Measurements from ENCODE around the gene FFAR3.

Gene FFAR3

DNA sequence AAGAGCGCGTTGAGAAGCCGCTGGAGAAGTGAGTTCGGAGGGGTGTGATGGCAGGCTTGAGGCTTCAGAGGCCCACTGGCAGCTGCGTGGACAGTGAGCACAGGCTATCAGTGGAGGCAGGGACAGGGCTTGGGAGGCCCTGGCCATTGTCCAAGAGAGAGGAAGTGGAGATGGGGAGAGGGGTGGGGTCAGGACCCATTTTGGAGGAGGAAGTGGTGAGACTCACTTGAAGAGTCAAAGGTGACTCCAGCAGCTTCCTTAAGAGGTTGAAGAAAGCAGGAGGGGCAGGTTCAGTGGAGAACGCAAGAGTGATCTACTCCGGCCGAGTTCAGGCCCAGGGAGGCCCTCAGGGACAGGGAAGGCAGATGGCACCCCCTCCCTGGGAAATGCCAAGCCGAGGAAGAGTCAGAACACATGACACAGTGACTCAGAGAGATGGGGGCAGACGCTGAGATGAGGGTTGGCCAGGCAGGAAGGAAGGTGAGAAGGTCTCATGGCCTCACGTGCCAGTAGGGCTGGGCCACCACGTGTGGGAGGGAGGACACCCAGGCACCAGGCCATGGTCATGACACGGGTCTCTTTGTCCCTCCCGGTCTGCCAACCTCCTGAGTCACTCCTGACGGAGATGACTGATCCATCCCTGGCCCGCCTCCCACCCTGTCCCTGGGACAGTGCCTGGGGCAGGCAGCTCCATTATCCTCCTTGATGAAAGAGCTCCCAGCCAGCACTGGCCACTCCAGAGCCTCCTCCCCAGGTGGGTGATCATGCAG is 39.4 kb upstream of the FFAR3 start:
- no peak for DNase-seq (ENCODE audit: low spot score in 2 of 2)
- peaks cover 6% of the 10 kb centered on the region for H3K9me3 Mint-ChIP-seq
- H3K4me3 Mint-ChIP-seq: no peak overlapping the region
- no peaks in the 10 kb centered on the region for H3K36me3 Mint-ChIP-seq (ENCODE audit: insufficient read depth)
- H3K27ac Mint-ChIP-seq (ENCODE audit: low read depth): no peak overlapping the region
- peak; percentile 14 for ATAC-seq (replicated peaks; ENCODE audit: extremely low read depth, poor library complexity, severe bottlenecking)
- H3K4me1 Mint-ChIP-seq: peaks cover 7% of the 10 kb centered on the region
- peaks cover 21% of the 10 kb centered on the region for H3K27me3 Mint-ChIP-seq

DNA sequence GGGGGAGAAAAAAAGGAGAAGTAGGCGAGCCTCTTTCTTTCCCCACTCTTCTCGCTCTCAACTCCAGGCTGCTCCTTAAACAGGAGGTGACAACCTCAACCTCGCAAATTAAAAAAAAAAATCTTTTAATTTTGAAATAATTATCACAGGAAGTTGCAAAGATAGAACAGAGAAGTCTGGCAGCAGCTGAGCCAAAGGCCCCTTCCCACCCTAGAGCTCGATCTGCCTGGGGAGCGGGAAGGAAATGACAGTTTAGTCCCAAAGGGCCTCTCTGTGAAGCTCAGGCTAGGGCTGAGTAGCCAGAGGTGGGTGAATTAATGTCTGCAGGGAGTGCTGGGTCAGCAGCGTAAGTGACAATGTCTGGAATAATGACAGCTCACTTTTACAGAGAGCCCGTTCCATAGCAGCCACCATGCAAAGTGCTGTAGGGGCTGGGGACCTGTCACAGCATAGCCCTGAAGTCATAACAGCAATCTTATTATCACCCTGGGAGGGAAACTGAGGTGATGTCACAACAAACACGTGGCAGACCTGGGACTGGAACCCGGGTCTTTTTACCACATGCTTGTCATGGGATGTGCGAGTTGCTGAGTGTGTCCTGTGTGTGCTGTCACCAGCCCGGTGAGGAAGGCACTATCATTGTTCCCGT is 38.1 kb upstream of the FFAR3 start:
- DNase-seq (ENCODE audit: low spot score in 2 of 2) (no peak), ATAC-seq (replicated peaks; ENCODE audit: extremely low read depth, poor library complexity, severe bottlenecking) (no peak)
- peaks cover 6% of the 10 kb centered on the region for H3K9me3 Mint-ChIP-seq
- H3K4me1 Mint-ChIP-seq: peaks cover 7% of the 10 kb centered on the region
- H3K4me3 Mint-ChIP-seq: no peak overlapping the region
- H3K36me3 Mint-ChIP-seq (ENCODE audit: insufficient read depth): peaks cover 2% of the 10 kb centered on the region
- H3K27me3 Mint-ChIP-seq: peaks cover 11% of the 10 kb centered on the region
- H3K27ac Mint-ChIP-seq (ENCODE audit: low read depth): no peak overlapping the region

DNA sequence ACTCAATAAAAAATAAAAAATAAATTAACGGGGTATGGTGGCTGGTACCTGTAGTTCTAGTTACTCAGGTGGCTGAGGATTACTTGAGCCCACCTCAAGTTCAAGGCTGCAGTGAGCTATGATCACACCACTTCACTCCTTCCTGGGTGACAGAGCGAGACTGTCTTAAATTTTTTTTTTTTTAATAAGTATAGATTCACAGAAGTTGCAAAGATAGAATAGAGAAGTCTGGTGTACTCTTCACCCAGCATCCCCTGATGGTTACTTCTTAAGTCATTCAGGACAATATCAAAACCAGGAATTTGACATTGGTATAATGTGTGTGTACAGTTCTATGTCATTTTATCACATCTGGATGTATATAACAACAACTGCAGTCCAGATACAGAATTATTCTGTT is 37.0 kb upstream of the FFAR3 start:
- H3K4me3 Mint-ChIP-seq: no peak overlapping the region
- ATAC-seq (replicated peaks; ENCODE audit: extremely low read depth, poor library complexity, severe bottlenecking) (no peak), DNase-seq (ENCODE audit: low spot score in 2 of 2) (no peak)
- H3K36me3 Mint-ChIP-seq (ENCODE audit: insufficient read depth): peaks cover 2% of the 10 kb centered on the region
- H3K27ac Mint-ChIP-seq (ENCODE audit: low read depth): no peak overlapping the region
- H3K9me3 Mint-ChIP-seq: peaks cover 6% of the 10 kb centered on the region
- H3K27me3 Mint-ChIP-seq: peaks cover 11% of the 10 kb centered on the region
- peaks cover 7% of the 10 kb centered on the region for H3K4me1 Mint-ChIP-seq

DNA sequence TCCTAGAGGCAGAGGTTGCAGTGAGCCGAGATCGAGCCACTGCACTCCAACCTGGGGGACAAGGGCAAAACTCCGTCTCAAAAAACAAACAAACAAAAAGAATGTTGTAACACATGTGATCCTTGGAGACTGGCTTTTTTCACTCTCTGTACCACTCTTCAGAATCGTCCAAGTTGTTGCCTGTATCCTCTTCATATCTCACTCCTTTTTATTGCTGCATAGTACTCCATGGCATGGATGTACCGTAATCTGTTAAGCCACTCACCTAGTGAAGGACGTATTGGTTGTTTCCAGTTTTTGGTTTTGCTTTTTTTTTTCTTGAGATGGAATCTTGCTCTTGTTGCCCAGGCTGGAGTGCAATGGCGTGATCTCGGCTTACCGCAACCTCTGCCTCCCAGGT is 36.2 kb upstream of the FFAR3 start:
- ATAC-seq (replicated peaks; ENCODE audit: extremely low read depth, poor library complexity, severe bottlenecking) (no peak), DNase-seq (ENCODE audit: low spot score in 2 of 2) (no peak)
- H3K27me3 Mint-ChIP-seq: peaks cover 11% of the 10 kb centered on the region
- H3K27ac Mint-ChIP-seq (ENCODE audit: low read depth): no peak overlapping the region
- H3K4me1 Mint-ChIP-seq: peaks cover 7% of the 10 kb centered on the region
- H3K36me3 Mint-ChIP-seq (ENCODE audit: insufficient read depth): peaks cover 2% of the 10 kb centered on the region
- H3K4me3 Mint-ChIP-seq: no peak overlapping the region
- peaks cover 6% of the 10 kb centered on the region for H3K9me3 Mint-ChIP-seq

DNA sequence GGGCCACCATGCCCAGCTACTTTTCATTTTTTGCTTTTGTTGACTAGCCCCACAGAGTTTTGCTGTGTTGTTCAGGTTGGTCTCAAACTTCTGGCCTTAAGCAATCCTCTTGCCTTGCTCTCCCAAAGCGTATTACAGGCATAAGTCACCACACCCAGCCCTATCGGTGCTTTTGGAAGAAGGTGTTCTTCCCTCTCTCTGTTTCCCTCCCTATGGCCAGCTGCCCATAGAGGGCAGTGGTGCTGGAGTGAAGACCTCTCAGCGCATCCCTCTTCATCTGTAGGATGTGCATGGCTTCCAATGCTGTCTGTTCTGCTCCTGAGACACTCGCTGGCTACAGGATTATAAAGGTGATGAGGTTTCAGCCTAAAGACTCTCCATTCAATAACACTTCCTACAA is 30.6 kb upstream of the FFAR3 start:
- H3K4me1 Mint-ChIP-seq: no peaks in the 10 kb centered on the region
- ATAC-seq (replicated peaks; ENCODE audit: extremely low read depth, poor library complexity, severe bottlenecking) (no peak), DNase-seq (ENCODE audit: low spot score in 2 of 2) (no peak)
- H3K9me3 Mint-ChIP-seq: no peaks in the 10 kb centered on the region
- peaks cover 28% of the 10 kb centered on the region for H3K27me3 Mint-ChIP-seq
- peaks cover 2% of the 10 kb centered on the region for H3K36me3 Mint-ChIP-seq (ENCODE audit: insufficient read depth)
- H3K27ac Mint-ChIP-seq (ENCODE audit: low read depth): no peak overlapping the region
- no peak overlapping the region for H3K4me3 Mint-ChIP-seq

DNA sequence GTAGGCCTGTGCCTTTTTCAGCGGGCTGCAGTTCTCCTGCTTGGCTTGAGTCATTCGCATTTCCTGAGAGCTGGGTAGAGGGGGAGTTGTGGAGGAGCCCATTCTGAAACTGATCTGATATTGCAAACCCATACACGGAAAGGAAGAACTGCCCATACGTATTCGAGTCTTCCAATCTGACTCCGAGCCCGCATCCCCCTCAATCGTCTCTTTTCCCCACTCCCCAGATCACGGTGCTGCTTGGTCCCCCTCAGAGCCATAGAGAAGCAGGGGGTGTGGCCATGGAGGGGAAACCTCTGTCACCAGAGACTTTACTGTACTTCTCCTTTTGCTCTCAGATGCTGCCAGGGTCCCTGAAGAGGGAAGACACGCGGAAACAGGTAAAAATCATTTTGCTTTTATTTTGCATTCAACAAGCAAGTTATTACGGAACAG is 29.4 kb upstream of the FFAR3 start, which contains the start of gene CD22:
CD22 (plus strand) TSS at position 337 of the 435 bp plus-strand sequence. CDS start 2,854 bp downstream, outside the sequence.
- no peak for ATAC-seq (replicated peaks; ENCODE audit: extremely low read depth, poor library complexity, severe bottlenecking)
- H3K4me1 Mint-ChIP-seq: no peaks in the 10 kb centered on the region
- peaks cover 40% of the 10 kb centered on the region for H3K27me3 Mint-ChIP-seq
- H3K36me3 Mint-ChIP-seq (ENCODE audit: insufficient read depth): peaks cover 2% of the 10 kb centered on the region
- no peaks in the 10 kb centered on the region for H3K9me3 Mint-ChIP-seq
- no peak within 1 kb of the TSS for H3K27ac Mint-ChIP-seq (ENCODE audit: low read depth)
- no peak within 1 kb of the TSS for H3K4me3 Mint-ChIP-seq
- DNase-seq (ENCODE audit: low spot score in 2 of 2): no peak

DNA sequence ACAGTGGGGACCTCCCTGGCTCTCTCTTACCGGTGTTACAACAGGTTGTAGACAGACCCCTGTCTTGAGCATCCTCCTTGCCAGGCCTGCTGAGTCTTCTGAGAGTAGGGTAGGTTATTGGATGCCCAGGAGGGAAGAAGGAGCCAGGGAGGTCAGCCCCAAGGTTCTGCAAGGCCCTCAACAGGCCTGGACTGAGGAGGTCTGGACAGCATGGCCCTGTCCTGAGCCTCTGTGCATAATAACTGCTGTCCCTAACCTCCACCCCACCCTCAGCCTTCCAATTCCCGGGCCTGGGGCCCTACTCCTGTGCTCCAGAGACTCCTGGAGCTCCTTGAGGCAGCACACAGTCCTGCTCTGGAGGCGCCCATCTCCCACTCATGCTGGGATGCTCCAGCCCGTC is 28.9 kb upstream of the FFAR3 start:
- H3K27me3 Mint-ChIP-seq: peaks cover 45% of the 10 kb centered on the region

DNA sequence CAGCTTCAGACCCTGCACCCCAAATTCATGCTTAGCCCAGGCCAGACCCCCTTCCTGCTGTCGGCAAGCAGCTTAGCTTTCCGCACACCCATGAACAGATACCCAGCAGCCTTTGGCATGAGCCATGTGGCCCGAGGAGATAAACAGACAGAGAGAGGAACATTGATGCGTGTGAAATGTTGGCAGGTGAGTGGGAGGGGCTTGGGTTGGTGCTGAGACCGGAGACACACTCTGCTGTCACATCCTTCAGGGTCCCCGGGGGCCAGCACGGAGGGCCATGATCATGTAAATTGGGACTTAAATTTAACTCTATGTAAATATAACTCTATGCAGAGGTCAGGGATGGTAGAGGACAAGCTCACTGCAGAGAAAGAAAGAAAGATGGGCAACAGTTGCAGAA is 27.8 kb upstream of the FFAR3 start:
- DNase-seq (ENCODE audit: low spot score in 2 of 2) (no peak), ATAC-seq (replicated peaks; ENCODE audit: extremely low read depth, poor library complexity, severe bottlenecking) (no peak)
- Mint-ChIP-seq H3K4me1 (no peaks in the 10 kb centered on the region), H3K9me3 (no peaks in the 10 kb centered on the region), H3K4me3 (no peak overlapping the region), H3K27me3 (peaks cover 56% of the 10 kb centered on the region), H3K27ac (ENCODE audit: low read depth) (no peak overlapping the region), H3K36me3 (ENCODE audit: insufficient read depth) (no peaks in the 10 kb centered on the region)

More for the DNA sequence above, 28.9 kb upstream of the FFAR3 start:
- DNase-seq (ENCODE audit: low spot score in 2 of 2): no peak
- no peak for ATAC-seq (replicated peaks; ENCODE audit: extremely low read depth, poor library complexity, severe bottlenecking)
- H3K27ac Mint-ChIP-seq (ENCODE audit: low read depth): no peak overlapping the region
- H3K4me1 Mint-ChIP-seq: no peaks in the 10 kb centered on the region
- no peak overlapping the region for H3K4me3 Mint-ChIP-seq
- no peaks in the 10 kb centered on the region for H3K9me3 Mint-ChIP-seq
- H3K36me3 Mint-ChIP-seq (ENCODE audit: insufficient read depth): peaks cover 2% of the 10 kb centered on the region

DNA sequence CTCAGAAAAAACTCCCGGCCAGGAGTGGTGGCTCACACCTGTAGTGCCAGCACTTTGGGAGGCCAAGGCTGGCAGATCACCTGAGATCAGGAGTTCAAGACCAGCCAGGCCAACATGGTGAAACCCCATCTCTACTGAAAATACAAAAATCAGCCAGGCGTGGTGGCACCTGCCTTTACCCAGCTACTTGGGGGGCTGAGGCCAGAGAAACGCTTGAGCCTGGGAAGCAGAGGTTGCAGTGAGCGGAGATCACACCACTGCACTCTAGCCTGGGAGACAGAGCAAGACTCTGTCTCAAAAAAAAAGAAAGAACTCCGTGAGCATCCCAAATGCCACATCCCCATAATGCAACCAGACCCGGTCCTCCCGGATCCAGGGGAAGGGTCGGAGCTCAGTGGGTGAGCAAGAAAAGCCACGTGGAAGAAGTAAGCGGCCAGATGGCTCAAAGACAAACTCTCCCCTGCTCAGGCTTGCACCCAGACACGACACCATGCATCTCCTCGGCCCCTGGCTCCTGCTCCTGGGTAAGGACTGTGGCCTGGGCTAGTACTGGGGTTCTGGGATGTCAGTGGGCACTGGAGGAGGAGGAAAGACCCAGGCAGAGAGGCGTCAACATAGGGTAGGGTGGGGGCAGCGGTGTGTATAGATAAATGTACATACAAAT is 26.6 kb upstream of the FFAR3 start:
- no peaks in the 10 kb centered on the region for H3K4me1 Mint-ChIP-seq
- no peak overlapping the region for H3K27ac Mint-ChIP-seq (ENCODE audit: low read depth)
- DNase-seq (ENCODE audit: low spot score in 2 of 2) (no peak), ATAC-seq (replicated peaks; ENCODE audit: extremely low read depth, poor library complexity, severe bottlenecking) (no peak)
- no peaks in the 10 kb centered on the region for H3K36me3 Mint-ChIP-seq (ENCODE audit: insufficient read depth)
- H3K9me3 Mint-ChIP-seq: no peaks in the 10 kb centered on the region
- H3K27me3 Mint-ChIP-seq: peaks cover 63% of the 10 kb centered on the region
- no peak overlapping the region for H3K4me3 Mint-ChIP-seq

DNA sequence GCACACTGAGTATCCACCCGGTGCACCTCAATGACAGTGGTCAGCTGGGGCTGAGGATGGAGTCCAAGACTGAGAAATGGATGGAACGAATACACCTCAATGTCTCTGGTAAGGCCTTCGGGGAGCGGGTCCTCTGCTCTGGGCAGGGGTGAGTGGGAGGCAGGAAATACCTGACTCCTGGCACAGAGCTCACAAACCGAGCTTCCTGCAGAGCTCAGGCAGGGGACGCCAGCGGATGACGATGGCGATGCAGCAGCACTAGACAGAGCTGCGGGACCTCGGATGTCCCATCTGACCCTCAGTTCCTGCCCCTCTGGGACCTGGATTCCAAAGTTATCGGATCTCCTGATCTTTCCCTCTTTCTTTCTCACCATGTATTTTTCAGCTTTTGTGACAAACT is 25.4 kb upstream of the FFAR3 start:
- Mint-ChIP-seq H3K27ac (ENCODE audit: low read depth) (no peak overlapping the region), H3K9me3 (no peaks in the 10 kb centered on the region), H3K36me3 (ENCODE audit: insufficient read depth) (peaks cover 3% of the 10 kb centered on the region), H3K27me3 (peaks cover 75% of the 10 kb centered on the region), H3K4me3 (no peak overlapping the region), H3K4me1 (no peaks in the 10 kb centered on the region)
- peak; percentile 54 for ATAC-seq (replicated peaks; ENCODE audit: extremely low read depth, poor library complexity, severe bottlenecking)
- DNase-seq (ENCODE audit: low spot score in 2 of 2): no peak

DNA sequence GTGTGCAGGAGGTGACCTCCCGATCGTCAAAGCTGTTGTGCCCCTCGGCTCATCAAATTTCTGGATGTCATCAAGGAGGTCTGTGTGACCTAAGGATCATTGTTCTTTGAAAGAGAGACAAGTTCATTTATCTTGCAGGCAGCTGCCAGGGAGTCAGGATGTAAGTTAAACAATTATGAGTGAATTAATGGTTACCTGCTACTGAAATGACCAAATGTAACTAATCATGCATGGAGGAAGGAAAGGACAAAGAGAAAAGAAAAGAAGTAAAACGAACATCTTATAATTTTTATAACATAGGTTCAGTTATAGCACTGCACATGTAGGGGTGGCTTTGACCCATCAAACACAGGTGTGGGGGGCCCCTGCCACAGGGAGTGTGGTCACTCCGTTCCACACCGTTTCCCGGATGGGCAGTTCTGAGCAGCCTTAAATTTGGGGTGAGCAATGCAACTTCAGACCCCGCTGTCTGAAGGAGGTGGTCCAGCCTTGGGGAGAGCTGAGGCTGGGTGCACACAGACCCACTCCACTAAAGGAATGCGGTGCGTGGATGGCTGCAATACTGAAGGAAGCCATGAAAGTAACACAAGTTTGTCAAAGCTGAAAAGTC is 24.0 kb upstream of the FFAR3 start:
- Mint-ChIP-seq H3K4me3 (no peak overlapping the region), H3K27me3 (peaks cover 79% of the 10 kb centered on the region), H3K27ac (ENCODE audit: low read depth) (no peak overlapping the region), H3K4me1 (no peaks in the 10 kb centered on the region), H3K36me3 (ENCODE audit: insufficient read depth) (peaks cover 3% of the 10 kb centered on the region), H3K9me3 (no peaks in the 10 kb centered on the region)
- no peak for ATAC-seq (replicated peaks; ENCODE audit: extremely low read depth, poor library complexity, severe bottlenecking)
- no peak for DNase-seq (ENCODE audit: low spot score in 2 of 2)

DNA sequence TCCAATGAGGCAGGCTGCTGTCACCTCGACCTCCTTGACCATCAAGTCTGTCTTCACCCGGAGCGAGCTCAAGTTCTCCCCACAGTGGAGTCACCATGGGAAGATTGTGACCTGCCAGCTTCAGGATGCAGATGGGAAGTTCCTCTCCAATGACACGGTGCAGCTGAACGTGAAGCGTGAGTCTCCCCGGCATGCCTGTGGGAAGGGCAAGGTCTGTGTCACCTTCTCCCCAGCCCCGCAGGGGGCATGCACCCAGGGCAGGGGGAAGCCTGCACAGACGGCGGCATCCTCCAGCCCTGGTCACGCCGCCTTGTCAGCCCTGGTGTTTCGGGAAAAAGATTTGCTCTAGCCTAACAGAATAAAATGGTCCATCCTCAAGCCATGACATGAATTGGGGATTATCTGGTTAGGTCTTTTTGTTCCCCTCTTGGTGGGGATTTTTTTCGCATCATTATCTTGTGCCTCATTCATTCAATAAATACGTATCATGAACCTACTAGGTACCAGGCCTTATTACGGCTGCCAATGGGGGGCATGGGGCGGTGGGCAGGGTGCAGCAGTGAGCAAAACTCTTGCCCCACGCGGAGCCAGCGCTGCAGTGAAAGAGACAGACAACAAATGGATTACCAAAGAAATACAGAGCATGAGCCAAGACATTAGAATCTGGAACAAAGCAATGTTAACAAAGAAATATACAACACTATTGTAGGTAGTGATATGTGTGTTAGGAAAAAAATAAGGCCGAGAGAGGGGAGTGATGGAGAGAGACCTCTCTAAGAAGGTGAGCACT is 21.9 kb upstream of the FFAR3 start:
- Mint-ChIP-seq H3K9me3 (no peaks in the 10 kb centered on the region), H3K4me3 (no peak overlapping the region), H3K4me1 (no peaks in the 10 kb centered on the region), H3K36me3 (ENCODE audit: insufficient read depth) (peaks cover 3% of the 10 kb centered on the region), H3K27ac (ENCODE audit: low read depth) (no peak overlapping the region), H3K27me3 (peaks cover 64% of the 10 kb centered on the region)
- ATAC-seq (replicated peaks; ENCODE audit: extremely low read depth, poor library complexity, severe bottlenecking) (no peak), DNase-seq (ENCODE audit: low spot score in 2 of 2) (no peak)
